ENCODE measurements around the gene RBM8A.

DNA sequence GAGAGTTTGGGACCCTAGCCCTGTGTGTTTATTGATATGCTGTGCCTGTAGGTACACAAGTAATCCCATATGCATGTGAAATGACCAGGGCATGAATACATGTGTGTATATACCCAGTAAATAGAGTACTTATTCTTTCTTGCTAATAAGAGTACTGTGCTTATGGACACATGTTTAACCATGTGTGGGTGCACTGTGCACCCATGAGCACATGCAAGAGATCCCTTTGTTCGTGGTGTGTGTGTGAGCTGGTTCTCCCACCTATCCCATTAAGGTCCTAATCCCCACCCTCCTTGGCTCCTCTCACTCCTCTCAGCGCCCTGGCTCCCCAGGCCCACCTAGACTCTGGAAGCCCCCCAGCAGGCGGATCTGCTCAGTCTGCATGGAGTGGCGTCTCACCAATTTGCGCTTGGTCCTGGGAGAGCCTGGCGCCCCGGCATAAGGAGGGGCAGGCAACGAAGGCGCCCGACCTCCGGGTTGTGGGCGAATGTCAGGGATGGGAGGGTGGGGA lies 32.7 kb upstream of the RBM8A start:
- TF ChIP-seq, protein P1, sequence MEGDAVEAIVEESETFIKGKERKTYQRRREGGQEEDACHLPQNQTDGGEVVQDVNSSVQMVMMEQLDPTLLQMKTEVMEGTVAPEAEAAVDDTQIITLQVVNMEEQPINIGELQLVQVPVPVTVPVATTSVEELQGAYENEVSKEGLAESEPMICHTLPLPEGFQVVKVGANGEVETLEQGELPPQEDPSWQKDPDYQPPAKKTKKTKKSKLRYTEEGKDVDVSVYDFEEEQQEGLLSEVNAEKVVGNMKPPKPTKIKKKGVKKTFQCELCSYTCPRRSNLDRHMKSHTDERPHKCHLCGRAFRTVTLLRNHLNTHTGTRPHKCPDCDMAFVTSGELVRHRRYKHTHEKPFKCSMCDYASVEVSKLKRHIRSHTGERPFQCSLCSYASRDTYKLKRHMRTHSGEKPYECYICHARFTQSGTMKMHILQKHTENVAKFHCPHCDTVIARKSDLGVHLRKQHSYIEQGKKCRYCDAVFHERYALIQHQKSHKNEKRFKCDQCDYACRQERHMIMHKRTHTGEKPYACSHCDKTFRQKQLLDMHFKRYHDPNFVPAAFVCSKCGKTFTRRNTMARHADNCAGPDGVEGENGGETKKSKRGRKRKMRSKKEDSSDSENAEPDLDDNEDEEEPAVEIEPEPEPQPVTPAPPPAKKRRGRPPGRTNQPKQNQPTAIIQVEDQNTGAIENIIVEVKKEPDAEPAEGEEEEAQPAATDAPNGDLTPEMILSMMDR (IDR thresholded peaks at IDR 0.05 in 2 of 3, conservative IDR thresholded peaks at IDR 0.05 in 1 of 3; ENCODE audit: insufficient read depth in 2 of 3, low read depth in 1 of 3, low read length in 3 of 3), result no peak
- TF ChIP-seq CGGBP1 (CRISPR knock-in tag; IDR thresholded peaks at IDR 0.05), result no peak

Measured in K562 (cell line).